Hepatocyte (in vitro differentiated cells): ENCODE measurements around the gene ALG12. TPM values are rescaled to one million over a fixed set of nuclear protein-coding genes. Genes with fewer than 3 reads are reported as not detected.
A peak's percentile ranks its signal among the peaks of the same experiment; 100 is the strongest.

Experiments
- DNase-seq: peaks from one replicate; pipeline ENCODE4 v3.0.0-alpha.2; 2016; ENCODE audit warnings: low spot score
- H2AFZ ChIP-seq: fragments of 200-600 bp; sonication (generic); 2 replicates; pipeline ENCODE4 v1.6.0; 2016; ENCODE audit warnings: antibody characterized with exemption, mild to moderate bottlenecking
- H3K27ac ChIP-seq: fragments of 200-600 bp; sonication (generic); 2 replicates; pipeline ENCODE4 v1.5.1; 2016; ENCODE audit warnings: mild to moderate bottlenecking
- H3K27me3 ChIP-seq: fragments of 200-600 bp; sonication (generic); 2 replicates; pipeline ENCODE4 v1.6.1; 2016
- H3K36me3 ChIP-seq: fragments of 200-600 bp; sonication (generic); replicated peaks from 2 replicates; pipeline ENCODE4 v1.5.1; 2016; ENCODE audit warnings: low read depth; ENCODE audit not compliant: insufficient read depth
- H3K4me1 ChIP-seq: fragments of 200-600 bp; sonication (generic); 2 replicates; pipeline ENCODE4 v1.5.1; 2016; ENCODE audit warnings: mild to moderate bottlenecking, moderate library complexity; ENCODE audit not compliant: insufficient read depth
- H3K4me2 ChIP-seq: fragments of 200-600 bp; sonication (generic); 2 replicates; pipeline ENCODE4 v1.6.0; 2016
- H3K4me3 ChIP-seq: fragments of 200-600 bp; sonication (generic); 2 replicates; pipeline ENCODE4 v1.5.1; 2016; ENCODE audit warnings: mild to moderate bottlenecking
- H3K79me2 ChIP-seq: fragments of 200-600 bp; sonication (generic); 2 replicates; pipeline ENCODE4 v1.6.0; 2017; ENCODE audit warnings: mild to moderate bottlenecking
- H3K9me2 ChIP-seq: fragments of 200-600 bp; sonication (generic); replicated peaks from 2 replicates; pipeline ENCODE4 v1.6.0; 2017; ENCODE audit warnings: mild to moderate bottlenecking; ENCODE audit not compliant: insufficient read depth
- H3K9me3 ChIP-seq: fragments of 200-600 bp; sonication (generic); 2 replicates; pipeline ENCODE4 v1.5.1; 2016; ENCODE audit warnings: low read depth, mild to moderate bottlenecking
- H4K20me1 ChIP-seq: fragments of 200-600 bp; sonication (generic); 2 replicates; pipeline ENCODE4 v1.6.0; 2016; ENCODE audit warnings: mild to moderate bottlenecking; ENCODE audit not compliant: insufficient read depth, poor library complexity, severe bottlenecking
- EZH2 ChIP-seq: fragments of 200-600 bp; sonication (generic); IDR thresholded peaks from 2 replicates; pipeline ENCODE4 v1.6.1; 2016; ENCODE audit warnings: antibody characterized with exemption, mild to moderate bottlenecking, borderline replicate concordance
- EZH2phosphoT487 ChIP-seq: fragments of 200-600 bp; sonication (generic); IDR thresholded peaks from one replicate; pipeline ENCODE4 v1.6.1; 2018; ENCODE audit warnings: antibody characterized with exemption, mild to moderate bottlenecking, low read depth, moderate library complexity; ENCODE audit not compliant: unreplicated experiment, severe bottlenecking
- WGBS: methylation state at CpG from one replicate; pipeline ENCODE4 v1.1.6; 2016; ENCODE audit warnings: low lambda C conversion rate; ENCODE audit errors: missing lambda C conversion rate; 5-methylcytosine and 5-hydroxymethylcytosine counted together
- polyA plus RNA-seq: library from polyadenylated mRNA; unstranded; fragments of >200 nt; fragmentation: Nextera tagmentation; extraction: Ambion mirVana; gene quantifications from 2 replicates; pipeline ENCODE4 v1.2.1, GENCODE V29; 2016
- total RNA-seq: library from RNA; depleted of rRNA; stranded (reverse); fragments of >200 nt; gene quantifications from 2 replicates; pipeline ENCODE4 v1.2.3, GENCODE V29; 2014
- TF ChIP-seq, protein P1 (sequence below): fragments of 200-600 bp; sonication (generic); IDR thresholded peaks from 2 replicates; pipeline ENCODE4 v1.5.1; 2016; ENCODE audit warnings: antibody characterized with exemption, mild to moderate bottlenecking; ENCODE audit not compliant: poor library complexity

Gene ALG12
- total and polyA plus RNA-seq, 2 experiments from 2014 or later: 30.8 to 69.6 TPM

GRCh38 chr22:49920859-49921258 is 2.6 kb upstream of the ALG12 start:
- Histone ChIP-seq H4K20me1 (no peaks in the 10 kb centered on the region), H3K27ac (no peak overlapping the region), H3K4me2 (no peak overlapping the region), H3K4me1 (peaks cover 13% of the 10 kb centered on the region), H3K27me3 (no peaks in the 10 kb centered on the region), H3K9me3 (no peaks in the 10 kb centered on the region), H3K4me3 (no peak overlapping the region), H3K9me2 (no peaks in the 10 kb centered on the region), H3K79me2 (peaks cover 27% of the 10 kb centered on the region), H2AFZ (no peak overlapping the region), H3K36me3 (no peaks in the 10 kb centered on the region)
- no peak for DNase-seq
- 97% methylated on average over 18 of the region's 18 CpGs for WGBS
- no peak for TF ChIP-seq EZH2
- TF ChIP-seq, protein P1, sequence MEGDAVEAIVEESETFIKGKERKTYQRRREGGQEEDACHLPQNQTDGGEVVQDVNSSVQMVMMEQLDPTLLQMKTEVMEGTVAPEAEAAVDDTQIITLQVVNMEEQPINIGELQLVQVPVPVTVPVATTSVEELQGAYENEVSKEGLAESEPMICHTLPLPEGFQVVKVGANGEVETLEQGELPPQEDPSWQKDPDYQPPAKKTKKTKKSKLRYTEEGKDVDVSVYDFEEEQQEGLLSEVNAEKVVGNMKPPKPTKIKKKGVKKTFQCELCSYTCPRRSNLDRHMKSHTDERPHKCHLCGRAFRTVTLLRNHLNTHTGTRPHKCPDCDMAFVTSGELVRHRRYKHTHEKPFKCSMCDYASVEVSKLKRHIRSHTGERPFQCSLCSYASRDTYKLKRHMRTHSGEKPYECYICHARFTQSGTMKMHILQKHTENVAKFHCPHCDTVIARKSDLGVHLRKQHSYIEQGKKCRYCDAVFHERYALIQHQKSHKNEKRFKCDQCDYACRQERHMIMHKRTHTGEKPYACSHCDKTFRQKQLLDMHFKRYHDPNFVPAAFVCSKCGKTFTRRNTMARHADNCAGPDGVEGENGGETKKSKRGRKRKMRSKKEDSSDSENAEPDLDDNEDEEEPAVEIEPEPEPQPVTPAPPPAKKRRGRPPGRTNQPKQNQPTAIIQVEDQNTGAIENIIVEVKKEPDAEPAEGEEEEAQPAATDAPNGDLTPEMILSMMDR: no peak
- no peak for TF ChIP-seq EZH2phosphoT487

GRCh38 chr22:49918911-49919881 is 958 bp upstream of the ALG12 start:
- Histone ChIP-seq H3K4me3 (peak overlapping the region; percentile 46), H3K79me2 (peaks cover 40% of the 10 kb centered on the region), H3K4me1 (peaks cover 13% of the 10 kb centered on the region), H3K4me2 (peak overlapping the region; percentile 99), H4K20me1 (no peaks in the 10 kb centered on the region), H3K27me3 (no peaks in the 10 kb centered on the region), H3K9me3 (no peaks in the 10 kb centered on the region), H2AFZ (peak overlapping the region; percentile 42), H3K27ac (no peak overlapping the region), H3K36me3 (peaks cover 3% of the 10 kb centered on the region), H3K9me2 (no peaks in the 10 kb centered on the region)
- 60% methylated on average over 30 of the region's 47 CpGs for WGBS
- DNase-seq: no peak
- TF ChIP-seq EZH2 (no peak), EZH2phosphoT487 (no peak)
- TF ChIP-seq, protein P1: no peak

DNA sequence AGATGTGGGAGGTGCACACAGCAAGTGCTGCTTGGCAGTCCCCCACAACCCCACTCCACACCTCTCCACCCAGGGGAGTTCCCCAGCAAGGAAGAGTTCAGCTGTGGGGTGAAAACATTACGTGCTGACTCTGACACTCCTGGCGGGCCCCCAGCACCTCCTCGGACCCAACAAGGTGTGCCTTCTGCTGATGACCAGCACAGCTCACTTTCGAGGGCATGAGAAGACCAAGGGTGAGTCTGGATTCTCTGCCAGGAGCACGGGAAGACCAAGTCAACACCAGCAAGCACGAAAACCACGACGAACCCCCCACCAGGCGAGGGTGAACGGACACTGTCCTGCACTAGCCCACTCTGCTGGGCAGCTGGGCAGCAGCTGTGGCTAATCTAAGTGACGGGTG is 1.4 kb downstream of the ALG12 start:
- Histone ChIP-seq H4K20me1 (no peaks in the 10 kb centered on the region), H3K27me3 (no peaks in the 10 kb centered on the region), H3K4me3 (no peak overlapping the region), H3K27ac (no peak overlapping the region), H3K36me3 (peaks cover 3% of the 10 kb centered on the region), H3K9me3 (no peaks in the 10 kb centered on the region), H3K9me2 (no peaks in the 10 kb centered on the region), H2AFZ (no peak overlapping the region), H3K4me1 (peaks cover 13% of the 10 kb centered on the region), H3K79me2 (peaks cover 40% of the 10 kb centered on the region), H3K4me2 (peak overlapping the region; percentile 88)
- 90% methylated on average over 11 of the region's 11 CpGs for WGBS
- no peak for DNase-seq
- TF ChIP-seq, protein P1: no peak
- TF ChIP-seq EZH2phosphoT487: no peak
- TF ChIP-seq EZH2: no peak
